HG03439 (cell line): ENCODE results near the gene SMTNL2.
"Not testable (repeated sequence)": the region's sequence is repeated elsewhere in the genome, so short reads cannot be mapped to it uniquely, and the experiment has no call there.

ENCODE experiments used
- ATAC-seq: cut with Tn5 transposase; IDR thresholded peaks from one replicate; pipeline ENCODE4 v1.9.1; 2021; ENCODE audit warnings: mild to moderate bottlenecking, moderate library complexity; ENCODE audit not compliant: unreplicated experiment

Gene SMTNL2

GRCh38 chr17:4599505-4600281 lies 15.4 kb downstream of the SMTNL2 start:
- ATAC-seq, result no peak

GRCh38 chr17:4600563-4600962 lies 16.2 kb downstream of the SMTNL2 start:
- no peak for ATAC-seq

- ATAC-seq, result no peak
Observed at GRCh38 chr17:4601326-4601725, 17.0 kb downstream of the SMTNL2 start.

- ATAC-seq, result no peak
Observed at GRCh38 chr17:4602041-4602440, 17.7 kb downstream of the SMTNL2 start.

GRCh38 chr17:4604111-4604644 lies 19.8 kb downstream of the SMTNL2 start:
- ATAC-seq, result no peak

- ATAC-seq, result not testable (repeated sequence)
Observed at GRCh38 chr17:4604736-4605135, 20.4 kb downstream of the SMTNL2 start.

DNA sequence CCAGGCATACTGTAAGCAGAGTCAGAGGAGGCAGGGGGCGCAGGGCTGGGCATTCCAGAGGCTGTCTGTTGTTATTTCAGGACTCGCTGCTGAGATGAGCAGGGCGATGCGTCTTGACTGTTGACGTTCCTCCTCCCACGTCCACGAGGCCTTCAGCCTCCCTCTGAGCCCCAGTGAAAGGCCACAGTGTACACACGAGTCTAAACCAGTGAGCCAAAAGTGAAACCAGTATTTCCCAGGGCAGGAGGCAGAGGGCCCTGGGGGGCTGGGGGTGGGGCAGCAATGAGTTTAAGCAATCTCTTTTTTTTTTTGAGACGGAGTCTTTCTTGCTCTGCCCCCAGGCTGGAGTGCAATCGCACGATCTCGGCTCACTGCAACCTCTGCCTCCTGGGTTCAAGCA lies 21.5 kb downstream of the SMTNL2 start:
- no peak for ATAC-seq

GRCh38 chr17:4607261-4607741 lies 23.0 kb downstream of the SMTNL2 start:
- no peak for ATAC-seq

DNA sequence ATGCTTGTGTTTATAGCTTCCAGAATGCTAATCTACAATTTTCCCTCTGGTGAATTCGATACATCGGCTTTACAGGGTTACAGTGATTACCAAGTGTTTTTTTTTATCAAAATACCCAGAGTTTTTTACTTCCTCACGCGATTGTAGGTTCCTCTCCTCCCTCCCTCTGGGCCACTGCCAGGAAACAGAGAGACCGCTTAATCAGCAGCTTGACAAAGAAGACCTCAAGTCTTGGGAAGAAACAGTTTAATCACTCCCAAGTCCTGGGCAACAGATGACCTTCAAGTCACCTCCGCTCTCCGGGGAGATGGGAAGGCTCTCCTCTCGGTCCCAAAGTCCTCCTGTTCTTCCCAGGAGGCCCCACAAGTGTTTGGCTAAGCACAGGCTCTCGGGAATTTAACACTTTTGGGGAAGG lies 23.5 kb downstream of the SMTNL2 start:
- no peak for ATAC-seq

DNA sequence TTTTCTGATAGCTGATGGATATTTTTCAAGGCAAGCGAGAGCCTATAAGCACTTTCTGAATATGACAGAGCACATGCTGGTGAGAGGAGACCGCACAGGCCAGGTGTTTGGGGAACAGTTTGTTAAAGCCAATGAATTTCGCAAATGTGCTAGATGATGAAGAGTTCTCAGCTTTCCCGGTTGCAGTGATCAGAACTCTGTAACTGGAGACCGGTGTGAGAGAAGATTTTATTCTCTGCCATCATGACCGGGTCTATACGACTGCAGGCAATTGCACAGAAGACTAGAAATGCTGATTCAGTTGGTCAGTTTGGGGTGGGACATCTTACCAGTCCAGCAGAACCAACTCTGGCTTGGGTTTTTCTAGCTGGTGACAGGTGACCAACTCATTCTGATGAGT lies 25.4 kb downstream of the SMTNL2 start:
- ATAC-seq, result no peak

- ATAC-seq, result no peak
Observed at GRCh38 chr17:4610162-4610561, 25.8 kb downstream of the SMTNL2 start.

GRCh38 chr17:4610656-4611055 lies 26.3 kb downstream of the SMTNL2 start:
- no peak for ATAC-seq

GRCh38 chr17:4616476-4616875 lies 32.1 kb downstream of the SMTNL2 start:
- no peak for ATAC-seq

DNA sequence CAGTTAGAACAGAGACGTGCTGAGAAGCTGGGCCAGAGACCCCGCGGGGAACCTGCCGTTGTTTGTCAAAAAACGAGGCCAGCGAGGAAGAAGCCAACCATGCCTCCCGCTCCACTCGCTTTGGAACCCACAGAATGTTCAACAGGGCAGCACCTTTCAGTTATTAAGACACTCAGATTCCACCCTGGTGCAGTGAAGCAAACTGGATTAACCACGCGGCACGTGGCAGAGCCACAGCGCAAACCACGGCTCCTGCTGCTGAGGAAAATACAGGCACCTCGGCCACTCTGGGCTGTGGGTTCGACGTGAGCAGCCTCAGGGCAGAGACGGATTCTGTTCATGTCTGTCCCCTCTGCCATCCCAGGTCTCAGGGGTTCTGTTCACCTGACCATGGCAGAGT lies 32.8 kb downstream of the SMTNL2 start:
- ATAC-seq, result no peak

DNA sequence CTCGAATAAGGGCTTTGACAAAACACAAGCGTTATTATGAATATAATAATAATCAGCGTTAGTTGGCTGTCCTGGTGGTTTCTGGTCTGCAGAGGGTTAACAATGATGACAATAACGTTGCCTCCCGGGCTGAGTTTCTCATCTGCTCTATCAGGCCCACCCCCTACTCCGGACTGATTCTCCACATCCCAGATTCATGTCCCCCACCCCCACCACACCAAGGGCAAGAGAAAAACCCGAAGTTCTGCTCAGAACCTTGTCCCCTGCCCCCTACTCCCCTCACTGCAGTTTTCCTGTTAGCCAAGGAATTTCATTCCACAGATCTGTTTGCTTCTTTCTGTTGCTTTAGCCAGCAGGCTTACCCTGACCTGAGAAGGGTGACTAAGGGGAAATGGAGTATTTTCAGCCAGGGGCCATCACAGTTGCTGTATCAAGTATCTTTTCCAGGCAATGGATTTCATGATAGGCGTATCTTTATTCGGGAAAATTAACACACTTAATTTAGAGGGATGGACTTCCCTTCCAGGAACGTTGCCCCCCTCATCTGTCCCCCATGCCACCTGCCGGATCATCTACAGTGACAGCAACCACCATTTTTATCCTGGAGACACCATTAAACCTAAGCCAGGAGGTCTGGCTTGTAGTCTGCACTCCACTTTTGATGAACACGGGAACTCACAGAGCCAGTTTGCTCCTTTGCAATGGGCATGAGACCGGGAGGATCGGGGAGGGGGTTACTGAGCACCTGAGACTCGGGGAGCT lies 33.4 kb downstream of the SMTNL2 start:
- ATAC-seq, result no peak

GRCh38 chr17:4620531-4621101 lies 36.3 kb downstream of the SMTNL2 start:
- no peak for ATAC-seq

DNA sequence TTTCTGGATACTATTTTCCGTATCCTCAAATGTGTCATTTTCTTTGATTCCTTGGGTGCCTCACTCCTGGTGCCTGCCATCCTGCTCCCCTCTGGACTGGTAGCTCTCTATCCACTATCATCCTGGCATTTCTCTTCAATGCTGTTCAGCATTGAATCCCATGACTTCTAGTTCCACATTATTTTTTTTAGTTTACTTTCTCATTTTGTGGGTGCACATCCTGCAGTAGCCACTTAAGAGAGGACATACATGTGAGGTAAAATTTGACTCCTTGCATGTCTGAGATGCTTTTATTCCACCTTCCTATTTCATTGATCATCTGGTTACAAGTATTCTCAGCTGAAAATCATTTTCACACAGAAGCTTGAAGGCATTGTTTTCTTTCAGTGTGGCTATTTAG lies 38.0 kb downstream of the SMTNL2 start:
- no peak for ATAC-seq

DNA sequence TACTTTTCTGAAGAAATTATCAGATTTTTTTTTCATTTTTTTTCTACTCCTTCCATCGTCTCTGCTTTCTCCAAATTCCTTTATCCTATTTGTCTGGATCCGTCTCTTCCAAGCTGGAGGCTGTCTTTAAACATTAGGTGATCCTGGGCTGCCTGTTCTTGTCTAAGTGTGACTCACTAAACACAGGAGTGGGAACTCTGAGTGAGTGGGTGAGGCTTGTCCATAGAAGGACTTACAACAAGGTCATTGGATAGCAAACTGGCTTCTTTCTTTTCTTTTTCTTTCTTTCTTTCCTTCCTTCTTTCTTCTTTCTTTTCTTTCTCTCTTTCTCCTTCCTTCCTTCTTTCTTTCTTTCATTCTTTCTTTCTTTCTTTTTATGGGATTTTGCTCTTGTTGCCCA lies 38.9 kb downstream of the SMTNL2 start:
- ATAC-seq, result no peak

GRCh38 chr17:4624451-4624911 lies 40.2 kb downstream of the SMTNL2 start:
- not testable (repeated sequence) for ATAC-seq

DNA sequence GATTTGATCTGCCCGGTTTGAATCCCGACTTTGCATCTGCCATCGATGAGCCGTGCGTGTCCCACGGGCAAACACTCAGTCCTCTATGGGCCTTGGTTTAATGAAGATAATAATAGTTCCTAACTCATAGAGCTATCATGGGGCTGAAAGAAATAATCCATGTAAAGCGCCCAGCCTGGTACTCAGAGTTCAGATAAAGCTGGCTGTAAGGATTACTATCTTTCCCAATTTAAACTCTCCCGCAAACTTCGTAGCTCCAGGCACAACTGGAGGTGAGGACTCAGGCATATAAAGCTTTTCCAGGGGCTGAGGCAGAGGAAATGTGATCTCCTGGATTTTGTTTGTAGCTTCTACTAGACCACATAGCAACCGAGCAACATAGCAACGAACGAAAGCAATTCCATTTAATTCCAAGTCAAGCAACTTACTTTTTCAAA lies 40.9 kb downstream of the SMTNL2 start:
- ATAC-seq, result no peak

GRCh38 chr17:4626734-4627256 lies 42.5 kb downstream of the SMTNL2 start:
- ATAC-seq, result no peak
